GM12878 (cell line): ENCODE measurements around the gene MCM3. TPM values are rescaled to one million over a fixed set of nuclear protein-coding genes. Genes with fewer than 3 reads are reported as not detected.

Experiments
- ATAC-seq: fragments of 200-7000 bp; cut with Tn5 transposase; 3 replicates; pipeline ENCODE4 v1.9.1; 2020; ENCODE audit warnings: mild to moderate bottlenecking, moderate library complexity
- BruUV-seq: library from RNA; stranded (reverse); fragments of 400-500 nt; replicated peaks from 2 replicates; lab custom pipeline; 2021; lab: Mats Ljungman, UMichigan
- CTCF ChIA-PET: fragments of 300-600 bp; sonication (Branson Sonifier 250); formaldehyde crosslinking; extraction: SDS; loops from one replicate; lab custom pipeline; 2021; ENCODE audit warnings: inconsistent platforms; lab: Yijun Ruan, JAX
- POLR2A ChIA-PET: fragments of 350-600 bp; formaldehyde crosslinking; extraction: SDS; loops from one replicate; lab custom pipeline; 2021; ENCODE audit warnings: inconsistent platforms; lab: Charles Lee
- RAD21 ChIA-PET: fragments of 300-600 bp; sonication (Branson Sonifier 250); formaldehyde crosslinking; loops from one replicate; lab custom pipeline; 2023; ENCODE audit warnings: antibody characterized with exemption; ENCODE audit not compliant: unreplicated experiment; lab: Charles Lee
- SMC1A ChIA-PET: fragments of 300-600 bp; sonication (Branson Sonifier 250); formaldehyde crosslinking; loops from one replicate; lab custom pipeline; 2023; ENCODE audit not compliant: unreplicated experiment, uncharacterized antibody; lab: Charles Lee
- DNase-seq: peaks from one replicate; pipeline ENCODE4 v3.0.0-alpha.2; 2011; ENCODE audit warnings: low read depth, low spot score
- FAIRE-seq: peaks from 3 replicates; lab custom pipeline; 2011; peaks lifted over from hg19 to GRCh38; lab: Jason Lieb, UNC
- H2AFZ ChIP-seq: 2 replicates; pipeline ENCODE4 v1.6.0; 2011; ENCODE audit warnings: low read depth, low read length, control low read depth; ENCODE audit not compliant: control insufficient read depth
- H3K27ac ChIP-seq: 2 replicates; pipeline ENCODE4 v1.5.1; 2011; ENCODE audit warnings: control low read depth; ENCODE audit not compliant: control insufficient read depth, insufficient read depth
- H3K27me3 ChIP-seq, 2 experiments: replicated peaks in 1 of 2; 2 replicates each; pipeline versions ENCODE4 v1.6.0 to v1.6.1; 2011; ENCODE audit warnings: low read length in 1 of 2; ENCODE audit not compliant: control insufficient read depth in 2 of 2, insufficient read depth in 2 of 2
- H3K36me3 ChIP-seq, 2 experiments: 2 replicates each; pipeline ENCODE4 v1.5.1; 2011; ENCODE audit warnings: low read length in 1 of 2; ENCODE audit not compliant: control insufficient read depth in 2 of 2, insufficient read depth in 2 of 2
- H3K4me1 ChIP-seq: 2 replicates; pipeline ENCODE4 v1.6.1; 2011; ENCODE audit warnings: mild to moderate bottlenecking, low read length, moderate library complexity, mixed read lengths; ENCODE audit not compliant: control insufficient read depth, insufficient read depth
- H3K4me2 ChIP-seq: 2 replicates; pipeline ENCODE4 v1.6.0; 2011; ENCODE audit warnings: control low read depth; ENCODE audit not compliant: control insufficient read depth, insufficient read depth
- H3K4me3 ChIP-seq: fragments of 200-600 bp; sonication (generic); 2 replicates; pipeline ENCODE4 v1.5.1; 2016
- H3K79me2 ChIP-seq: 2 replicates; pipeline ENCODE4 v1.6.0; 2011; ENCODE audit warnings: low read length; ENCODE audit not compliant: control insufficient read depth, insufficient read depth
- H3K9ac ChIP-seq: 2 replicates; pipeline ENCODE4 v1.8.0; 2011; ENCODE audit warnings: low read length, control low read depth, mixed read lengths; ENCODE audit not compliant: control insufficient read depth, insufficient read depth
- H3K9me3 ChIP-seq: replicated peaks from 3 replicates; pipeline ENCODE4 v1.5.1; 2011; ENCODE audit warnings: mild to moderate bottlenecking, low read length; ENCODE audit not compliant: control insufficient read depth, insufficient read depth
- H4K20me1 ChIP-seq: 2 replicates; pipeline ENCODE4 v1.6.0; 2011; ENCODE audit not compliant: control insufficient read depth, insufficient read depth
- HDAC6 ChIP-seq: fragments of 200-600 bp; sonication (generic); IDR thresholded peaks from one replicate; pipeline ENCODE4 v1.8.0; 2017; ENCODE audit warnings: antibody characterized with exemption; ENCODE audit not compliant: unreplicated experiment
- MYB ChIP-seq: fragments of 150-350 bp; IDR thresholded peaks from 2 replicates; pipeline ENCODE4 v1.6.1; 2014; ENCODE audit warnings: mild to moderate bottlenecking, low read depth, low read length, borderline replicate concordance
- NFYB ChIP-seq: IDR thresholded peaks from 2 replicates; pipeline ENCODE4 v1.6.1; 2011; ENCODE audit warnings: low read depth, mild to moderate bottlenecking, low read length, improper control_type of control experiment, moderate library complexity; ENCODE audit not compliant: insufficient read depth
- NR2F1 ChIP-seq: fragments of 450-650 bp; conservative IDR thresholded peaks from 2 replicates; pipeline ENCODE4 v1.6.1; 2017; ENCODE audit warnings: mild to moderate bottlenecking
- POLR2AphosphoS2 ChIP-seq: IDR thresholded peaks from 2 replicates; pipeline ENCODE4 v1.6.1; 2011; ENCODE audit warnings: low read depth, mild to moderate bottlenecking, low read length, improper control_type of control experiment, moderate library complexity
- RCOR1 ChIP-seq: conservative IDR thresholded peaks from 2 replicates; pipeline ENCODE4 v1.6.1; 2012; ENCODE audit warnings: low read depth, low read length, improper control_type of control experiment
- ZNF622 ChIP-seq: fragments of 450-650 bp; IDR thresholded peaks from 2 replicates; pipeline ENCODE4 v1.6.1; 2017; ENCODE audit warnings: mild to moderate bottlenecking, inconsistent platforms
- WGBS: methylation state at CpG from one replicate; pipeline ENCODE4 v1.1.6; 2016; ENCODE audit warnings: low lambda C conversion rate; ENCODE audit not compliant: insufficient replicate concordance, insufficient coverage; ENCODE audit errors: missing lambda C conversion rate; 5-methylcytosine and 5-hydroxymethylcytosine counted together
- in situ Hi-C: fragments of 300-500 bp; cut with MboI; formaldehyde crosslinking; loops from 9 replicates; pipeline ENCODE4 v1.14.3; 2018; ENCODE audit warnings: mixed read lengths
- intact Hi-C: fragments of 100-400 bp; cut with micrococcal nuclease; formaldehyde crosslinking; loops from one replicate; pipeline ENCODE4 v1.14.2; 2022; ENCODE audit not compliant: unreplicated experiment
- polyA plus RNA-seq, 11 experiments: library from polyadenylated mRNA; depleted of rRNA in 4 of 11; unstranded in 6 of 11; stranded (reverse) in 5 of 11; fragments of >200 nt; fragmentation: Nextera tagmentation in 4 of 11; fragmentation: Illumina TruSeq in 1 of 11; extraction: Ambion mirVana in 4 of 11; extraction: Trizol in 1 of 11; gene quantifications; 1 replicate in 1 of 11; 2 replicates in 10 of 11; pipeline versions ENCODE4 v1.2.1 to v1.2.3, GENCODE V29; 2011 to 2016; ENCODE audit warnings: inconsistent platforms in 2 of 11, missing spikeins in 2 of 11, low read depth in 1 of 11
- total RNA-seq, 4 experiments: library from RNA; depleted of rRNA in 3 of 4; stranded (reverse); fragments of >200 nt in 3 of 4; fragmentation: Illumina TruSeq in 1 of 4; extraction: Trizol in 1 of 4; gene quantifications; 2 replicates each; pipeline versions ENCODE4 v1.2.1 to v1.2.3, GENCODE V29; 2013 to 2021
- TF ChIP-seq, protein P1 (sequence below): IDR thresholded peaks from 2 replicates; pipeline ENCODE4 v1.6.1; 2012; ENCODE audit warnings: low read depth, low read length, improper control_type of control experiment
- TF ChIP-seq, protein P2 (sequence below): fragments of 450-650 bp; IDR thresholded peaks from 2 replicates; pipeline ENCODE4 v1.6.1; 2018; ENCODE audit warnings: borderline replicate concordance, mild to moderate bottlenecking; ENCODE audit not compliant: partially characterized antibody
- TF ChIP-seq, protein P3 (sequence below): fragments of 450-650 bp; IDR thresholded peaks from 2 replicates; pipeline ENCODE4 v1.6.1; 2016; ENCODE audit warnings: mild to moderate bottlenecking

Gene MCM3
- total and polyA plus RNA-seq, 10 of the 15 experiments (the other 5 are each of a cell fraction or from before 2014, with no cell fraction given) = 74.1 to 265 (median 214) TPM

DNA sequence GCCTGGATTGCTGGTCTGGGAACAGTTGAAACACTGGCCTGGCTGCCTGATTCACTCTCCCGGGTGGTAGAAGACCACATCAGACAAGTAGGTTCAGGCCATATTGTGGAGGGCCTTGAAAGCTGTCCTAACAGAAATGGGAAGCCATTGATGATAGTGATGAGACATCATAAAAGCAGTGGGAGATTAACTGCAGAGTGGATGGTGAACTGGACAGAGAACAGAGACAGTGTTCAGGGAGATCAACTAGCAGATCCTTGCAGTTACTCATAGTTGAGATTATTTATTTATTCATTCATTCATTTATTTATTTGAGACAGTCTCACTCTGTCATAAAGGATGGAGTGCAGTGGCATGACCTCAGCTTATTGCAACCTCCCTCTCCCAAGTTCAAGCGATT is 30.2 kb upstream of the MCM3 start:
- ChIA-PET POLR2A (no interaction called here), RAD21 (interaction anchor here (1.6 kb wide), 1 partner anchor 23 kb away, joined by 3 read pairs; no protein-coding TSS in a partner anchor), SMC1A (interaction anchor here (1.5 to 2.3 kb wide), 2 partner anchors 29 to 85 kb away, joined by 3 to 4 read pairs; no protein-coding TSS in a partner anchor), CTCF (no interaction called here)
- BruUV-seq = no TSS peak
- in situ Hi-C loops (no loop called here), intact Hi-C loops (no loop called here)
- DNase-seq = no peak
- no peak overlapping the region for H3K27ac ChIP-seq
- FAIRE-seq = no peak
- peaks cover 15% of the 10 kb centered on the region for H3K4me1 ChIP-seq
- H3K4me2 ChIP-seq = no peak overlapping the region
- no peaks in the 10 kb centered on the region for H3K9me3 ChIP-seq
- no peaks in the 10 kb centered on the region for H3K27me3 ChIP-seq
- no peaks in the 10 kb centered on the region for H3K79me2 ChIP-seq
- no peaks in the 10 kb centered on the region for H3K36me3 ChIP-seq
- no peak overlapping the region for H3K9ac ChIP-seq
- no peak for TF ChIP-seq NFYB
- TF ChIP-seq, protein P1, sequence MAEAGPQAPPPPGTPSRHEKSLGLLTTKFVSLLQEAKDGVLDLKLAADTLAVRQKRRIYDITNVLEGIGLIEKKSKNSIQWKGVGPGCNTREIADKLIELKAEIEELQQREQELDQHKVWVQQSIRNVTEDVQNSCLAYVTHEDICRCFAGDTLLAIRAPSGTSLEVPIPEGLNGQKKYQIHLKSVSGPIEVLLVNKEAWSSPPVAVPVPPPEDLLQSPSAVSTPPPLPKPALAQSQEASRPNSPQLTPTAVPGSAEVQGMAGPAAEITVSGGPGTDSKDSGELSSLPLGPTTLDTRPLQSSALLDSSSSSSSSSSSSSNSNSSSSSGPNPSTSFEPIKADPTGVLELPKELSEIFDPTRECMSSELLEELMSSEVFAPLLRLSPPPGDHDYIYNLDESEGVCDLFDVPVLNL = no peak
- TF ChIP-seq, protein P2, sequence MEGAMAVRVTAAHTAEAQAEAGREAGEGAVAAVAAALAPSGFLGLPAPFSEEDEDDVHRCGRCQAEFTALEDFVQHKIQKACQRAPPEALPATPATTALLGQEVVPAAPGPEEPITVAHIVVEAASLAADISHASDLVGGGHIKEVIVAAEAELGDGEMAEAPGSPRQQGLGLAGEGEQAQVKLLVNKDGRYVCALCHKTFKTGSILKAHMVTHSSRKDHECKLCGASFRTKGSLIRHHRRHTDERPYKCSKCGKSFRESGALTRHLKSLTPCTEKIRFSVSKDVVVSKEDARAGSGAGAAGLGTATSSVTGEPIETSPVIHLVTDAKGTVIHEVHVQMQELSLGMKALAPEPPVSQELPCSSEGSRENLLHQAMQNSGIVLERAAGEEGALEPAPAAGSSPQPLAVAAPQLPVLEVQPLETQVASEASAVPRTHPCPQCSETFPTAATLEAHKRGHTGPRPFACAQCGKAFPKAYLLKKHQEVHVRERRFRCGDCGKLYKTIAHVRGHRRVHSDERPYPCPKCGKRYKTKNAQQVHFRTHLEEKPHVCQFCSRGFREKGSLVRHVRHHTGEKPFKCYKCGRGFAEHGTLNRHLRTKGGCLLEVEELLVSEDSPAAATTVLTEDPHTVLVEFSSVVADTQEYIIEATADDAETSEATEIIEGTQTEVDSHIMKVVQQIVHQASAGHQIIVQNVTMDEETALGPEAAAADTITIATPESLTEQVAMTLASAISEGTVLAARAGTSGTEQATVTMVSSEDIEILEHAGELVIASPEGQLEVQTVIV = no peak
- TF ChIP-seq, protein P3, sequence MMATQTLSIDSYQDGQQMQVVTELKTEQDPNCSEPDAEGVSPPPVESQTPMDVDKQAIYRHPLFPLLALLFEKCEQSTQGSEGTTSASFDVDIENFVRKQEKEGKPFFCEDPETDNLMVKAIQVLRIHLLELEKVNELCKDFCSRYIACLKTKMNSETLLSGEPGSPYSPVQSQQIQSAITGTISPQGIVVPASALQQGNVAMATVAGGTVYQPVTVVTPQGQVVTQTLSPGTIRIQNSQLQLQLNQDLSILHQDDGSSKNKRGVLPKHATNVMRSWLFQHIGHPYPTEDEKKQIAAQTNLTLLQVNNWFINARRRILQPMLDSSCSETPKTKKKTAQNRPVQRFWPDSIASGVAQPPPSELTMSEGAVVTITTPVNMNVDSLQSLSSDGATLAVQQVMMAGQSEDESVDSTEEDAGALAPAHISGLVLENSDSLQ = no peak
- no peak for TF ChIP-seq NR2F1
- no peak for TF ChIP-seq RCOR1
- TF ChIP-seq POLR2AphosphoS2 = no peak
- no peak for TF ChIP-seq ZNF622
- no peak for TF ChIP-seq MYB
- no peak for TF ChIP-seq HDAC6
- no peak for ATAC-seq
- no peak overlapping the region for H2AFZ ChIP-seq
- H3K4me3 ChIP-seq = no peak overlapping the region
- H4K20me1 ChIP-seq = no peaks in the 10 kb centered on the region
- WGBS = 100% methylated on average over 2 of the region's 2 CpGs
